ENCODE measurements around the gene TMTC2. TPM values are rescaled to one million over a fixed set of nuclear protein-coding genes. Genes with fewer than 3 reads are reported as not detected.

Gene TMTC2
- total RNA-seq, 1 donor from 2014 or later: 7.6 TPM

GRCh38 chr12:83040991-83041390, 354.3 kb downstream of the TMTC2 start:
- TF ChIP-seq, protein P1, sequence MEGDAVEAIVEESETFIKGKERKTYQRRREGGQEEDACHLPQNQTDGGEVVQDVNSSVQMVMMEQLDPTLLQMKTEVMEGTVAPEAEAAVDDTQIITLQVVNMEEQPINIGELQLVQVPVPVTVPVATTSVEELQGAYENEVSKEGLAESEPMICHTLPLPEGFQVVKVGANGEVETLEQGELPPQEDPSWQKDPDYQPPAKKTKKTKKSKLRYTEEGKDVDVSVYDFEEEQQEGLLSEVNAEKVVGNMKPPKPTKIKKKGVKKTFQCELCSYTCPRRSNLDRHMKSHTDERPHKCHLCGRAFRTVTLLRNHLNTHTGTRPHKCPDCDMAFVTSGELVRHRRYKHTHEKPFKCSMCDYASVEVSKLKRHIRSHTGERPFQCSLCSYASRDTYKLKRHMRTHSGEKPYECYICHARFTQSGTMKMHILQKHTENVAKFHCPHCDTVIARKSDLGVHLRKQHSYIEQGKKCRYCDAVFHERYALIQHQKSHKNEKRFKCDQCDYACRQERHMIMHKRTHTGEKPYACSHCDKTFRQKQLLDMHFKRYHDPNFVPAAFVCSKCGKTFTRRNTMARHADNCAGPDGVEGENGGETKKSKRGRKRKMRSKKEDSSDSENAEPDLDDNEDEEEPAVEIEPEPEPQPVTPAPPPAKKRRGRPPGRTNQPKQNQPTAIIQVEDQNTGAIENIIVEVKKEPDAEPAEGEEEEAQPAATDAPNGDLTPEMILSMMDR (IDR thresholded peaks at IDR 0.05; ENCODE audit: insufficient read depth, low read length, poor library complexity, severe bottlenecking): no peak
- H3K27me3 ChIP-seq (ENCODE audit: control insufficient read depth, insufficient read depth, low read length): no peaks in the 10 kb centered on the region
- H3K36me3 ChIP-seq (ENCODE audit: control insufficient read depth, insufficient read depth, low read length): no peaks in the 10 kb centered on the region
- no peak for DNase-seq (ENCODE audit: low read depth)
- H3K4me3 ChIP-seq (ENCODE audit: low read depth, low read length): no peak overlapping the region

DNA sequence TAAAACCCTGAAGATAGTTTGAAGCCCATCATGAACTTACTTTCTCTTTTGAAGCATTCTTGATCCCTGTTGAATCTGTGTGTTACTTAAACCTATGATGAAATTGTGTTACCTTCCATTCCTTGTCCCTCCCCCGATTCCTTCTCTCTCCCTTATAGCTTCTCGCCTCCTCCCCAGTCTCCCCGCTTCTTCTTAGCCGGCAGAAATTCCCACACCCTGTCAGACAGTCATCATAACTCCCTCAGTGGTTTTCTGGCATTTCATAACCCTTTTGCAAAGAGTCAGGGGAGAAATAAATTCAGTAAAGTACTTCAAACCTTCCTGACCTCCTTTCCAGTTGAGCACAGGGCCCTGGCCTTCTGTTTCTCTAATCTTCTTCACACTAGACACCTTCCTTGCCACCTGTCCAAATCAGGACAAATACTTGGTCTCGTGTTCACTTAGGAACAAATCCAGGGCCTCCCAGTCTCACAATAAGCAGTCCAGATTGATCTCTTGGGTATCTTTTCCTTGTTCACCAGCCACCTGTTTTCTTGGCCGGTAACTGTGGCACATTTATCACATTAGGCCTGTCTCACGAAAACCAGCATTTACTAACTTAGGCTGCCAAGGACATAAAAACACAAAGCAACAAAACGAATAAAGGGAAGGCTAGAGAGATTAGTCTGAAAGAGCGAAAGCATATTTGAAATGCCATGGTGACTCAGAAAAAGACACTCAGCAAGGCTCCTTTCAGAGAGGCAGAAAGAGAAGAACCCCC, 355.9 kb downstream of the TMTC2 start:
- DNase-seq (ENCODE audit: low read depth): no peak

GRCh38 chr12:83044736-83045135, 358.0 kb downstream of the TMTC2 start:
- TF ChIP-seq, protein P1 (IDR thresholded peaks at IDR 0.05; ENCODE audit: insufficient read depth, low read length, poor library complexity, severe bottlenecking): no peak

More for the DNA sequence above, 355.9 kb downstream of the TMTC2 start:
- Histone ChIP-seq H3K4me3 (ENCODE audit: low read depth, low read length) (no peak overlapping the region), H3K27me3 (ENCODE audit: control insufficient read depth, insufficient read depth, low read length) (no peaks in the 10 kb centered on the region), H3K36me3 (ENCODE audit: control insufficient read depth, insufficient read depth, low read length) (no peaks in the 10 kb centered on the region)
- TF ChIP-seq, protein P1 (IDR thresholded peaks at IDR 0.05; ENCODE audit: insufficient read depth, low read length, poor library complexity, severe bottlenecking): no peak

DNA sequence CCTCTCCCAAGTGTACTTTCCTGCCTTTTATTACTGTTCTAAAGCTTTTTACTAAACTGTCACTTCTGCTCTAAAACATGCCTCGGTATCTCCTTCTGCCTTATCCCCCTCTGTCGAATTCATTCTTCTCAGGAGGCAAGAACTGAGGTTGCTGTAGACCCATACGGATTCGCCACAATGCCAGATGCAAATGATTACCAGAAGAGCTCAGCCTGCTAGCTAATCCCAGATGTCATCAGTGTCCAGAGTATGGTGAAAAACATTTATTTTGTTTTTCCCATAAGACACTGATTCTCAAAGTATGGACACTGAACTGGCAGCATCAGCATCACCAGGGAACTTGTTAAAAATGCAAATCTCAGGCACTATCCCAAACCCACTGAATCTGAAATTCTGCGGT, 359.3 kb downstream of the TMTC2 start:
- DNase-seq (ENCODE audit: low read depth): no peak
- no peak overlapping the region for H3K4me3 ChIP-seq (ENCODE audit: low read depth, low read length)
- TF ChIP-seq, protein P1 (IDR thresholded peaks at IDR 0.05; ENCODE audit: insufficient read depth, low read length, poor library complexity, severe bottlenecking): no peak

More at GRCh38 chr12:83044736-83045135, 358.0 kb downstream of the TMTC2 start:
- H3K36me3 ChIP-seq (ENCODE audit: control insufficient read depth, insufficient read depth, low read length): no peaks in the 10 kb centered on the region
- H3K27me3 ChIP-seq (ENCODE audit: control insufficient read depth, insufficient read depth, low read length): no peaks in the 10 kb centered on the region
- no peak overlapping the region for H3K4me3 ChIP-seq (ENCODE audit: low read depth, low read length)
- DNase-seq (ENCODE audit: low read depth): no peak

GRCh38 chr12:83049306-83049705, 362.6 kb downstream of the TMTC2 start:
- Histone ChIP-seq H3K4me3 (ENCODE audit: low read depth, low read length) (no peak overlapping the region), H3K27me3 (ENCODE audit: control insufficient read depth, insufficient read depth, low read length) (no peaks in the 10 kb centered on the region), H3K36me3 (ENCODE audit: control insufficient read depth, insufficient read depth, low read length) (no peaks in the 10 kb centered on the region)
- no peak for DNase-seq (ENCODE audit: low read depth)
- TF ChIP-seq, protein P1 (IDR thresholded peaks at IDR 0.05; ENCODE audit: insufficient read depth, low read length, poor library complexity, severe bottlenecking): no peak

More for the DNA sequence above, 359.3 kb downstream of the TMTC2 start:
- Histone ChIP-seq H3K36me3 (ENCODE audit: control insufficient read depth, insufficient read depth, low read length) (no peaks in the 10 kb centered on the region), H3K27me3 (ENCODE audit: control insufficient read depth, insufficient read depth, low read length) (no peaks in the 10 kb centered on the region)

Measured in kidney epithelial cell (primary cell).